ENCODE measurements around the gene RAB3C.

RAB3C gene

GRCh38 chr5:58778888-58779287 lies 196.0 kb downstream of the RAB3C start:
- no peak for DNase-seq

- no peak for DNase-seq
Observed at GRCh38 chr5:58786035-58786434, 203.2 kb downstream of the RAB3C start.

- DNase-seq, result no peak
Observed at GRCh38 chr5:58786711-58787303, 203.9 kb downstream of the RAB3C start.

GRCh38 chr5:58787987-58788386 lies 205.1 kb downstream of the RAB3C start:
- DNase-seq, result no peak

GRCh38 chr5:58793888-58794657 lies 211.2 kb downstream of the RAB3C start:
- DNase-seq, result no peak

- DNase-seq, result peak; percentile 25
Observed at GRCh38 chr5:58794875-58795274, 212.0 kb downstream of the RAB3C start.

- DNase-seq, result no peak
Observed at GRCh38 chr5:58795327-58795726, 212.5 kb downstream of the RAB3C start.

GRCh38 chr5:58797021-58797420 lies 214.1 kb downstream of the RAB3C start:
- no peak for DNase-seq

GRCh38 chr5:58800356-58800755 lies 217.5 kb downstream of the RAB3C start:
- no peak for DNase-seq

GRCh38 chr5:58800861-58801540 lies 218.1 kb downstream of the RAB3C start:
- no peak for DNase-seq

- no peak for DNase-seq
Observed at GRCh38 chr5:58803056-58803455, 220.2 kb downstream of the RAB3C start.

- no peak for DNase-seq
Observed at GRCh38 chr5:58804291-58804690, 221.4 kb downstream of the RAB3C start.

- DNase-seq, result no peak
Observed at GRCh38 chr5:58810086-58810485, 227.2 kb downstream of the RAB3C start.

- DNase-seq, result no peak
Observed at GRCh38 chr5:58813855-58814254, 231.0 kb downstream of the RAB3C start.

GRCh38 chr5:58816181-58816731 lies 233.4 kb downstream of the RAB3C start:
- no peak for DNase-seq

GRCh38 chr5:58818465-58818864 lies 235.6 kb downstream of the RAB3C start:
- DNase-seq, result no peak

- DNase-seq, result no peak
Observed at GRCh38 chr5:58825441-58825840, 242.6 kb downstream of the RAB3C start.

- no peak for DNase-seq
Observed at GRCh38 chr5:58825899-58826298, 243.0 kb downstream of the RAB3C start.

- DNase-seq, result no peak
Observed at GRCh38 chr5:58827463-58827862, 244.6 kb downstream of the RAB3C start.

GRCh38 chr5:58828258-58828657 lies 245.4 kb downstream of the RAB3C start:
- DNase-seq, result no peak

GRCh38 chr5:58834242-58835225 lies 251.7 kb downstream of the RAB3C start:
- no peak for DNase-seq

GRCh38 chr5:58836351-58836750 lies 253.5 kb downstream of the RAB3C start:
- DNase-seq, result no peak

- DNase-seq, result no peak
Observed at GRCh38 chr5:58838729-58839128, 255.9 kb downstream of the RAB3C start.

All from activated naive CD4-positive, alpha-beta T cell treated with Interleukin-2 at 50 U/mL for 16 hours (primary cell).